HG03354 (cell line): ENCODE results near the gene ITFG1.

Experiments
- ATAC-seq: cut with Tn5 transposase; IDR thresholded peaks from one replicate; pipeline ENCODE4 v1.9.1; 2021; ENCODE audit warnings: mild to moderate bottlenecking; ENCODE audit not compliant: unreplicated experiment, poor library complexity, severe bottlenecking

ITFG1 gene

DNA sequence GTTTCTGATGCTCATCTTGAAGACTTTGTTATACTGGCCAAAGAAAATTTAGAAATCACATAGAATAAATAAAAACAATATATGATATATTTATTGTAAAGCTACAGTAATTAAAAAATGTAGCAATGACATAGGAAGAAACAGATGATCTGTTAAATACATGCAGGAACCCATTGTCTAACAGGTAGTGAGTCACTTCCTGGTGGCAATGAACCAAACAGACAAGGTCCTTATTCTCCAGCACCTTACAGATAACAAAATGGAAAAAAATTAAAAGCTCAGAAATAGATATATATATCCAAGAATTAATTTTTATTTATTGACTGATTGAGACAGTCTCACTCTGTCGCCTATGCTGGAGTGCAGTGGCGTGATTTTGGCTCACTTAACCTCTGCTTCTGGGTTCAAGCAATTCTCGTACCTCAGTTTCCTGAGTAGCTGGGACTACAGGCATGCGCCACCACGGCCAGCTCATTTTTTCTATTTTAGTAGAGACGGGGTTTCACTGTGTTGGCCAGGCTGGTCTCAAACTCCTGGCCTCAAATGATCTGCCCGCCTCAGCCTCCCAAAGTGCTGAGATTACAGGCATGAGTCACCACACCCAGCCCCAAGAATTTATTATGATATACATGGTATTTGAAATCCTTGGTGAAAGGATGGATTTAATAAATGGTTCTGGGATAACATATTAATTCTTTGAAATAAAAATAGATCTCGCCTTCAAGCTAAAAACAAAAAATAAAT is 324.6 kb downstream of the ITFG1 start:
- no peak for ATAC-seq

DNA sequence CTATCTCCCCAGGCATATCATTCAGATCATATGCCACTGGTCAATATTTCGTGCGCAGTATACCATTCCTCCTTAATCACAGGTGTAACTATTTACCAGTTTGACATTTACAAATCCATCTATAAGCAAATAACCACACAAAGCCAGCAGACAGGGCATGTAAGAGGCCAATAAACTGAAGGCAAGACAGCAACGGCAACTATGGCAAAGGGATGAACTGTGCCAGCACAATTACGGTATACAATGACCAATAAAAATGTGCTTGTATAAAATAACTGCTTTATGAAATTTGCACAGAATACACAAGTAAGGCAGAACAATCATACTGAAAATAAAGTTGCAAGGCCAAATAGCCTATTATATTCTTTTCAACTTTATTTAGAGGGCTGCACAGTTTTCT is 326.3 kb downstream of the ITFG1 start:
- no peak for ATAC-seq

- ATAC-seq, result no peak
Measured at GRCh38 chr16:47132308-47132707, 328.6 kb downstream of the ITFG1 start.

GRCh38 chr16:47129755-47130435 is 331.0 kb downstream of the ITFG1 start:
- no peak for ATAC-seq

DNA sequence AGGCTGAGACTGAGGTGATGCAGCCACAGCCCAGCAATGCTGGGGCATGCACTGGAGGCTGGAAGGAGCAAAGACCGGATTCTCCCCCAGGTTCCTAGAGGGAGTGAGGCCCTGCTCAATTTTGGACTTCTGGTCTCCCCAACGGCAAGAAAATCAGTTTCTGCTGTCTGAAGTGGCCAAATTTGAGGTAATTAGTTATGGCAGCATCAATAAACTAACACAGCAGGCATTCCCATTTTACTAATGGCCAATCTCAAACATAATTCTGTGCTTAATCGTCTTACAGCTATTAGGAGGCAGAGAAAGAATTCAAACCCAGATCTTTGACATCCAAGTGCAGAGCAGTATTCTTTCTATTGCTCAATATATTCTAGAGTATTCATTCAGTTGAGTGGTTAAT is 333.3 kb downstream of the ITFG1 start:
- ATAC-seq, result no peak

DNA sequence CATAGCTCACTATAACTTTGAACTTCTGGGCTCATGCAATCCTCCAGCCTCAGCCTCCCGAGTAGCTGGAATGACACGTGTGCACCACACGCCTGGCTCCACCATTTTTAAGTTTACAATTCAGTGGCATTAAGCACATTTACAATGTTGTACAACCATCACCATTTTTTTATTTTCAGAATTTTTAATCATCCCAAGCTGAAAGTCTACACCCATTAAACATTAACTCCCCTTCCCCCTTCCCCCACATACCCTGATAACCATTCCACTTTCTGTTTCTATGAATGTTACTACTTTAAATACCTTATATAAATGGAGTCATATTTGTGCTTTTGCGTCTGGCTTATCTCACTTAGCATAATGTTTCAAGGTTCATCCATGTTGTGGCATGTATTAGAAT is 335.1 kb downstream of the ITFG1 start:
- no peak for ATAC-seq

DNA sequence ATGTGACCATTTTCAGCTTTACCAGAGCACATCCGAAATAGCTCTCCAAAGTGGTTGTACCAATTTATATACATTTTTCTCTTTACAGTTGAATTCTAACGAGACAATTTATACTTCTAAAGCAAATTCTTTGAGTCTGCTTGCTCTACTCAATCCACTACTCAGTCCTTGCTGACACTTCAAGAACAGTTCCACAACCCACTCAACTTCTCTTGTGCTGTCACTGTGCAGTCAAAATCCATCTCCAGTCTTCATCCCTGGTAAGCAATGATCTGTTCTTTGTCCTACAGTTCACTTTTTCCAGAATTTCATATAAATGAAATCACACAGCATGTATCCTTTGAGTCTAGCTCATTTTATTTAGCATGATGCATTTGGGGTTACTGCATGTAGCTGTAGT is 347.7 kb downstream of the ITFG1 start:
- no peak for ATAC-seq

GRCh38 chr16:47110939-47111338 is 349.9 kb downstream of the ITFG1 start:
- ATAC-seq, result no peak

- no peak for ATAC-seq
Measured at GRCh38 chr16:47109361-47109760, 351.5 kb downstream of the ITFG1 start.
